GM12878 (cell line): ENCODE results near the gene NAT10.

Source experiments
- MYB ChIP-seq: fragments of 150-350 bp; IDR thresholded peaks from 2 replicates; pipeline ENCODE4 v1.6.1; 2014; ENCODE audit warnings: mild to moderate bottlenecking, low read depth, low read length, borderline replicate concordance
- MYC ChIP-seq: IDR thresholded peaks from 2 replicates; pipeline ENCODE4 v1.6.1; 2011; ENCODE audit warnings: mild to moderate bottlenecking, low read length, moderate library complexity, inconsistent platforms; ENCODE audit not compliant: insufficient read depth, insufficient replicate concordance, insufficient read length, severe bottlenecking
- NFYB ChIP-seq: IDR thresholded peaks from 2 replicates; pipeline ENCODE4 v1.6.1; 2011; ENCODE audit warnings: low read depth, mild to moderate bottlenecking, low read length, improper control_type of control experiment, moderate library complexity; ENCODE audit not compliant: insufficient read depth
- YBX1 ChIP-seq: fragments of 450-650 bp; IDR thresholded peaks from 2 replicates; pipeline ENCODE4 v1.6.1; 2016; ENCODE audit warnings: antibody characterized with exemption
- YY1 ChIP-seq: IDR thresholded peaks from 2 replicates; pipeline ENCODE4 v1.6.1; 2011; ENCODE audit warnings: low read depth, mild to moderate bottlenecking, low read length

DNA sequence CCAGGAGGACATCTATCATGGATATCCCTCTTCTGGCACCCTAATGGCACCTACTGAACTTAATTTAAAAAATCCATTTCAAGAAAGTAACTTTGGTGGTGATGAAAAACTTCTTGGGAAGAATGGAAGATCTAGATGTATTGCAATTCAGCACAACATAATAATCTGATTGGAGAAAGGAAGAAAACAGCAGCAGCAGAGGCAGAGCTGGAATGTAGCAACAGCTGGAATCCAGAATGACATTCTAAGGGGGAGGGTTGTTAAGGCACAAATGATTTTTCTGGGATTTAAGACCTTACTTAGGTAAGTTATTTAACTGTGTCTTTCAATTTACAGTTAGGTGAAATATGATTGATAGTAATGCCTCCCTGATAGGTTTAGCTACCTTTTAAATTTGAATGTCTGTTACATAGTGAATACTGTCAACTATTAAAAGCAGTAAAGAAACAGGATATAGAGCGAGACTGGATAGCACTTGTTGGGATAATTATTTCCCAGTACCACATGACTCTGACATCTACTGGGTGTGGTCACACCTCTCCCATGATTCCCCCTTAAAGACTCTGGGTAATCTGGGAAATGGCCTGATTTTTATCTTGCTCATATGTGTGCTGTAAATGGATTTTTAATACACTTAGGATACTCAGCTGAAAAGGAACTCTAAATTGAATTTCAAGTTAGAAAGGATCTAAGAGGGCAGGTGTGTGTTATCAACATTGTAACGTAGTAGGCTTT, 42.2 kb upstream of the NAT10 start:
- TF ChIP-seq YBX1 (no peak), YY1 (no peak), NFYB (no peak), MYC (no peak), MYB (no peak)
